Stimulated activated naive CD4-positive, alpha-beta T cell treated with Interleukin-2 at 50 U/mL for 16 hours (primary cell): ENCODE measurements around the gene PRKCA.
"Not testable (repeated sequence)": the region's sequence is repeated elsewhere in the genome, so short reads cannot be mapped to it uniquely, and the experiment has no call there.

Source experiments
- DNase-seq: peaks from one replicate; lab custom pipeline; 2025; lab: John Stamatoyannopoulos, UW

PRKCA gene

GRCh38 chr17:66301864-66302741 lies at the start of gene PRKCA:
Gene PRKCA, plus strand, starts transcription at chr17:66302613.
- DNase-seq, result peak; percentile 59

- DNase-seq, result not testable (repeated sequence)
These were observed 49.0 kb upstream of the PRKCA start for GRCh38 chr17:66253458-66253857.

DNA sequence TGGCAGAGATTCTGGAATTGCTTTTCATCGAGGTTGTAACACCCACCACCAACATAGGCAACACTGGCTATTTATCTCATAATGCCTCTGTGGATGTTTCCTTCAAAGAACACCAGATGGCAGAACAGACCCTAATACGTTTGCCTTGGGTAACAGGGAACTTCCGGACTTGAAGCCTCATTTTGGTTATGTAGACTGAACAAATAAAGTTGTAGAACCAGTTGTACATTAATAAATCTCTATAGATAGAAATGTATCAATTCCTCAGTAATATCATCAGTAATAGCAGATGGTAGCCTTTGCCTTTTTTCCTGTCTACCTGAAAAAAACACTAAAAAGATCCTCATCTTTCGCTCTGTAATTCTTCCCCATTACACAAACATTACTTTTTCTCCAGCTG lies 47.3 kb upstream of the PRKCA start:
- no peak for DNase-seq

DNA sequence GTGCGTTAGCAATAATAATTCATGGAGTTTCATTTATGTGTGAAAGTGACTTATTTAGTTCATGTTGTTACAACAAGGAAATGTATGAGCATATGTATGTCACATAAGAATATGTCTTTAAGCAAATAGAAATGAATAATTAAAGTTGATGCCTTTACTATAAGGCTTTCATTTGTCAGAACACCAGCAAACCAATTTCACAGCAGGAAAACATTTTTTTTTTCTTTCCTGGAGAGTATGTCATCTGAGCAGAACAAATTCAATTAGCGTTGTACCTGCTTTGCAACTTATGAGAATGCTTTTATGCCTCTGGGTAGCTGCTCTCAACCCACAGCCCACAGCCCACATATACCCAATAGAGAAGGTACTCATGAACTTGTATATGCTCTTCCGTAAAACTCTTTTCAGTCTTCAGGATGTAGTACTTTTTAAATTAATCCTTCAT lies 46.9 kb upstream of the PRKCA start:
- peak; percentile 26 for DNase-seq

DNA sequence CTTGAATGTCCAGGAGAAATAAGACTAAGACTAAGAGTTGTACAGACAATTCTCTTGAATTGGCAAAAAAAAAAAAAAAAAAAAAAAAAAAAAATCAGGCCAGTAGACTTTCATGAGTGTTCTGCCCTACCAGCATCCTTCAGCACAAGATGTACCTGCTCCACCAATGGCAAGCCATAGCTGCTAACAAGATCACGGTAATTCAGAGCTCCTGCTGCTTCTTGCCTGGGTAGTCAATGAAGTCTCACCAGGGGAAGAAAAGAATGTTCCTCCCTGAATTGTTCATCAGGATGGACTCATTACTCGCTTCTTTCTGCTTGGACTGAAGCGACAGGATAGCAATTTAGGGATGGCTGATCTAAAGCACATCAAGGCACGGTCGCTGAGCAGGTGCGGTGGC lies 42.1 kb upstream of the PRKCA start:
- no peak for DNase-seq

DNA sequence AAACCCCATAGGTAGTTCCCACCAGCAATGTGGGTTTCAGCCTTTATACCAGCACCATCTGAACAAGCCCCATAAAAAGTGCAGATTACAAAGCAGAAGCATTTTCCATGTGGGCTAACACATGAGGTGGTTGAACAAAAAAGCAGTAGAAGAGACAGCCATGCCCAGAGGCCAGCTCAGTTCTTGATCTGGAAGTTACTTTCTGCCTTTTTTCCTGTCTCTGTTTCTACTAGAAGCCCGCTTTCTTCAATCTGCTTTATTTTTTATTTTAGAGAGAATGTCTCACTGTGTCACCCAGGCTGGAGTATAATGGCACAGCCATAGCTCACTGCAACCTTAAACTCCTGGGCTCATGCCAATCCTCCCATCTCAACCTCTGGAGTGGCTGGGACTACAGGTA lies 41.7 kb upstream of the PRKCA start:
- DNase-seq, result no peak

GRCh38 chr17:66262767-66263166 lies 39.6 kb upstream of the PRKCA start:
- DNase-seq, result no peak

GRCh38 chr17:66264696-66265095 lies 37.7 kb upstream of the PRKCA start:
- DNase-seq, result no peak

DNA sequence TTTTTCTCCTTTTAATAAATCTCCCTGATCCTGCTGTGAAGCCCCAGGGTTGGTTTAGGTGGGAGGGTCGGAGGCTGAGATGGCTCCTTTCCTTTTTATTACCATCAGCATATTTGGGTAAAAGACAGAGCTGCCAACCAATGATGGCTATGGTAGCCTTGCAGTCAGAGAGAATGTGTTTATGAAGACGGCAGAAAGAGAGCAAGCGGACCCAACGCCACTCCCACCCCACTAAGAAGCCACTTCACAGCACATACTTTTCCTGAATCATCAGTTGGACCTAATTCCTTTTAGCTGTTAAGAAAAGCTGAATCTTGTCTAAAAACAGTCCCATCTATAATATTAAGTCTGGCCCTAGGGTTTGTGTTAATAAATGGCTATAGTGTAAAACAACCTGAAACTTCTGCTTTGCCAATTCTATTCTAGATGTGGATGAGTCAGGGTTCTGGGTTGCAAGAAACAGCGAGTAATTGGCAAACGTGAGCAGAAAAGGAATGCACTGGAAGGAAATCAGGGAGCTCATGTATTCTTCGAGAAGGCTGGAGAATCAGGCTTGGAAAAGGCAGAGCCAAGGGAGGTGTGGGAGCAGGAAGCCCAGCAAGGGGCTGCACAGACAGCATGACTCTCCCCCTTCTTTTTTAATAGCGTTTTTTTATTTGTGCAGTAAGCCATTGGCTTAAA lies 34.0 kb upstream of the PRKCA start:
- no peak for DNase-seq

GRCh38 chr17:66270106-66270505 lies 32.3 kb upstream of the PRKCA start:
- DNase-seq, result no peak

DNA sequence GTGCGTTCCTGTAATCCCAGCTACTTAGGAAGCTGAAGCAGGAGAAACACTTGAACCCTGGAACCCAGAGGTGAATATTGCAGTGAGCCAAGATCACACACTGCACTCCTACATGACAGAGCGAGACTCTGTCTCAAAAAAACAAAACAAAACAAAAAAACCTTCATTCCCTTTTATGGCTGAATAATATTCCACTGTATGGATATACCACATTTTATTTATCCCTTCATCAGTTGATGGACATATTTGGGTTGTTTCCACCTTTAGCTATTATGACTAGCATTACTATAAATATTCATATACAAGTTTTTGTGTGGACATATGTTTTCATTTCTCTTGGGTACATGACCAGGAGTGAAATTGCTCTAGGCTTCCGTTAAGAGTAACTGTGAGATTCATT lies 30.9 kb upstream of the PRKCA start:
- no peak for DNase-seq

- DNase-seq, result no peak
These were observed 29.4 kb upstream of the PRKCA start for GRCh38 chr17:66272811-66273585.

GRCh38 chr17:66273586-66273848 lies 28.9 kb upstream of the PRKCA start:
- no peak for DNase-seq

- no peak for DNase-seq
These were observed 26.8 kb upstream of the PRKCA start for GRCh38 chr17:66275651-66276050.

- no peak for DNase-seq
These were observed 26.0 kb upstream of the PRKCA start for GRCh38 chr17:66276328-66276937.

DNA sequence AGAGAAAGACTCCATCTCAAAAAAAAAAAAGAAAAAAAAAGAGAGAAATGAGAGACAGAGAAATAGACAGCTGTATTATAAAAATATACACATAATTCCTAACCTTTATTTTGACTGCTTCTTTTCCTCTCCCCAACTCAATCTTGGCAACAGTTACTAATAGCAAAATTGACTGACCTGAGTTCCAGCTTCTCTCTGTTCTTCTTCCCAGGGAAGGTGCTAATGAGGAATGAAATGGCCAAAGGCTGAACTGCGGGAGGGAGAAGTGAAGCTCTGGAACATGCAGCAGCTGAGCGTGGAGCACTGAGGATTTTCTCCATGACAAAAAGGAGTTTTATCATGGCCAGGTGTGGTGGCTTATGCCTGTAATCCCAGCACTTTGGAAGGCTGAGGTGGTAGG lies 25.2 kb upstream of the PRKCA start:
- DNase-seq, result no peak

- no peak for DNase-seq
These were observed 20.6 kb upstream of the PRKCA start for GRCh38 chr17:66281661-66282369.

DNA sequence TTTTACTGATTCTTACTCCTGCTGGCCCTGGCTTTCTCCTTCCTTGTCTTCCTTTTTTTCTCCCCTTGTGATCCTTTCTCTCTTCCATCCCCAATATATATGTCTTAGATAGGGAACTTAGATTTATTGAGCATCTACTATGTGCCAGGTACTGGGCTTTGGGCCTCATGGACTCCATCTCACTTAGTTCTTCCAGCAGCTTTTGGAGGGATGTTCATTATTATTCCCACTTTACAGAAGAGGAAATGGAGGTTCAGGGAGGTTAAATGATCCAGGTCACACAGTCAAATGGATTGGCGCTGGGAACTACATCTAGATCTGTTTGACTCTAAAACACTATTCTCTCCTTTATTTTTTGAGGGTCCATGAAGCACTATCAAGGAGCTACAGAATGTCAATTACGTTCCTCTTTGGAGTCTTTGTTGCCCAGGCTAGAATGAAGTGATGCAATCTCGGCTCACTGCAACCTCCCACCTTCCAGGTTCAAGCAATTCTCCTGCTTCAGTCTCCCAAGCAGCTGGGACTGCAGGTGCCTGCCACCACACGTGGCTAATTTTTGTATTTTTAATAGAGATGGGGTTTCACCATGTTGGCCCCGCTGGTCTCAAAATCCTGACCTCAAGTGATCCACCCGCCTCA lies 19.0 kb upstream of the PRKCA start:
- no peak for DNase-seq

- no peak for DNase-seq
These were observed 18.4 kb upstream of the PRKCA start for GRCh38 chr17:66283971-66284370.

- no peak for DNase-seq
These were observed 17.3 kb upstream of the PRKCA start for GRCh38 chr17:66285149-66285548.

DNA sequence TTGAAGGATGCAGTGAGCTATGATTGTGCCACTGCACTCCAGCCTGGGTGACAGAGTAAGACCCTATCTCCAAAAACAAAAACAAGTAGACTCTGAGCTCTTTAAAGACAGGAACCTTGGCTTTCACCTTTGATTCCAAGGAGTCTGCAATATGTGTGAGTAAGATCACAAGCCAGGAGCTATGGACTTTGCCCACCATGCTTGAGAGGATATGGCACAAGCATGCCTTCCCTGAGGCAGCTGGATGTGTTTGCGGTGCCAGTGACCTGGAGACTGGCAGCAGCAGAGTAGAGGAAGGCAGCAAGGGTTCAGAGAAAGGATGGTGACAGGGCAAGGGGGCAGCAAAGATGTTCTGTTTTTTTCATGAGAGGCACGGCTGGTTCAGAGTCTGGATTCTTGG lies 14.5 kb upstream of the PRKCA start:
- no peak for DNase-seq
